Neural cell (in vitro differentiated cells): ENCODE data around the gene SRP14. TPM values are rescaled to one million over a fixed set of nuclear protein-coding genes. Genes with fewer than 3 reads are reported as not detected.

Experiments used
- H2AFZ ChIP-seq: fragments of 200-600, 300-800 bp; sonication (generic), shearing (Covaris generic); 2 replicates; pipeline ENCODE4 v1.6.0; 2014; ENCODE audit warnings: low read depth, mild to moderate bottlenecking, antibody characterized with exemption, low read length, moderate library complexity
- H3F3A ChIP-seq: fragments of 200-600 bp; shearing (Covaris generic); 2 replicates; pipeline ENCODE4 v1.6.1; 2016; ENCODE audit warnings: mild to moderate bottlenecking, moderate library complexity, mixed read lengths, antibody characterized with exemption, low read length; ENCODE audit not compliant: insufficient read depth, poor library complexity, severe bottlenecking
- H3K27ac ChIP-seq: fragments of 200-600, 300-800 bp; sonication (generic), shearing (Covaris generic); 2 replicates; pipeline ENCODE4 v1.5.1; 2014; ENCODE audit warnings: mild to moderate bottlenecking, low read length, moderate library complexity
- H3K27me3 ChIP-seq: fragments of 300-800, 200-600 bp; sonication (generic), shearing (Covaris generic); 2 replicates; pipeline ENCODE4 v1.6.0; 2014; ENCODE audit warnings: mild to moderate bottlenecking, low read depth, low read length, moderate library complexity; ENCODE audit not compliant: insufficient read depth
- H3K36me3 ChIP-seq: fragments of 300-800, 200-600 bp; sonication (generic), shearing (Covaris generic); 2 replicates; pipeline ENCODE4 v1.5.1; 2014; ENCODE audit warnings: mild to moderate bottlenecking, antibody characterized with exemption, low read length, moderate library complexity; ENCODE audit not compliant: insufficient read depth
- H3K4me2 ChIP-seq: fragments of 300-800, 200-600 bp; sonication (generic), shearing (Covaris generic); 2 replicates; pipeline ENCODE4 v1.6.0; 2014; ENCODE audit warnings: mild to moderate bottlenecking, low read length
- H3K4me3 ChIP-seq: fragments of 300-800, 200-600 bp; sonication (generic), shearing (Covaris generic); 2 replicates; pipeline ENCODE4 v1.5.1; 2014; ENCODE audit warnings: mild to moderate bottlenecking, low read length, moderate library complexity
- H3K79me2 ChIP-seq: fragments of 200-600 bp; shearing (Covaris generic); replicated peaks from 2 replicates; pipeline ENCODE4 v1.6.0; 2014; ENCODE audit warnings: mild to moderate bottlenecking, low read length, moderate library complexity; ENCODE audit not compliant: insufficient read depth
- H3K9ac ChIP-seq: fragments of 300-800, 200-600 bp; sonication (generic), shearing (Covaris generic); 2 replicates; pipeline ENCODE4 v1.6.1; 2016; ENCODE audit warnings: mild to moderate bottlenecking, low read length, mixed read lengths
- H3K9me2 ChIP-seq: fragments of 200-600 bp; shearing (Covaris generic); 2 replicates; pipeline ENCODE4 v1.6.1; 2016; ENCODE audit warnings: mild to moderate bottlenecking, low read length, mixed read lengths; ENCODE audit not compliant: insufficient read depth
- H3K9me3 ChIP-seq: fragments of 200-600, 300-800 bp; sonication (generic), shearing (Covaris generic); 2 replicates; pipeline ENCODE4 v1.6.1; 2016; ENCODE audit warnings: mild to moderate bottlenecking, mixed run types, low read length, moderate library complexity, mixed read lengths
- H4K20me1 ChIP-seq: fragments of 200-600 bp; shearing (Covaris generic); 2 replicates; pipeline ENCODE4 v1.6.1; 2016; ENCODE audit warnings: mild to moderate bottlenecking, mixed run types; ENCODE audit not compliant: insufficient read depth
- CTCF ChIP-seq: fragments of 450-650 bp; IDR thresholded peaks from 2 replicates; pipeline ENCODE4 v1.5.1; 2014; ENCODE audit warnings: antibody characterized with exemption, mild to moderate bottlenecking, moderate library complexity; ENCODE audit not compliant: poor library complexity, severe bottlenecking
- EP300 ChIP-seq: fragments of 450-650 bp; conservative IDR thresholded peaks from 2 replicates; pipeline ENCODE4 v1.6.1; 2014; ENCODE audit warnings: antibody characterized with exemption, mild to moderate bottlenecking, moderate library complexity; ENCODE audit not compliant: poor library complexity, severe bottlenecking
- EZH2 ChIP-seq: fragments of 200-600, 300-800 bp; shearing (Covaris generic), sonication (generic); IDR thresholded peaks from 2 replicates; pipeline ENCODE4 v1.6.1; 2014; ENCODE audit warnings: antibody characterized with exemption, low read length, borderline replicate concordance, mild to moderate bottlenecking; ENCODE audit not compliant: insufficient read depth, poor library complexity, severe bottlenecking
- MXI1 ChIP-seq: fragments of 450-650 bp; conservative IDR thresholded peaks from 2 replicates; pipeline ENCODE4 v1.6.1; 2014; ENCODE audit warnings: antibody characterized with exemption, mild to moderate bottlenecking; ENCODE audit not compliant: poor library complexity, severe bottlenecking
- POLR2AphosphoS5 ChIP-seq: IDR thresholded peaks from 2 replicates; pipeline ENCODE4 v1.6.1; 2012
- RAD21 ChIP-seq: fragments of 450-650 bp; conservative IDR thresholded peaks from 2 replicates; pipeline ENCODE4 v1.6.1; 2014; ENCODE audit warnings: antibody characterized with exemption, mild to moderate bottlenecking, moderate library complexity
- REST ChIP-seq: IDR thresholded peaks from 2 replicates; pipeline ENCODE4 v1.6.1; 2012; ENCODE audit warnings: borderline replicate concordance
- SMC3 ChIP-seq: fragments of 450-650 bp; conservative IDR thresholded peaks from 2 replicates; pipeline ENCODE4 v1.6.1; 2014; ENCODE audit warnings: antibody characterized with exemption, mild to moderate bottlenecking, moderate library complexity; ENCODE audit not compliant: poor library complexity
- TAF1 ChIP-seq: IDR thresholded peaks from 2 replicates; pipeline ENCODE4 v1.6.1; 2012; ENCODE audit warnings: low read depth
- polyA plus RNA-seq: library from polyadenylated mRNA; depleted of rRNA; stranded (reverse); fragments of >200 nt; gene quantifications from 2 replicates; pipeline ENCODE4 v1.2.3, GENCODE V29; 2014

Gene SRP14
- polyA plus RNA-seq, 1 donor from 2014 or later, result 490 TPM

GRCh38 chr15:40060236-40060961 lies 21.4 kb upstream of the SRP14 start:
- no peaks in the 10 kb centered on the region for H3K9me3 ChIP-seq
- no peaks in the 10 kb centered on the region for H4K20me1 ChIP-seq
- no peaks in the 10 kb centered on the region for H3K27me3 ChIP-seq
- no peak overlapping the region for H3K9ac ChIP-seq
- H2AFZ ChIP-seq, result no peak overlapping the region
- H3K79me2 ChIP-seq, result no peaks in the 10 kb centered on the region
- no peak overlapping the region for H3K27ac ChIP-seq
- no peaks in the 10 kb centered on the region for H3K9me2 ChIP-seq
- H3F3A ChIP-seq, result no peaks in the 10 kb centered on the region
- H3K36me3 ChIP-seq, result no peaks in the 10 kb centered on the region
- H3K4me3 ChIP-seq, result no peak overlapping the region
- H3K4me2 ChIP-seq, result no peak overlapping the region
- no peak for TF ChIP-seq POLR2AphosphoS5
- TF ChIP-seq REST, result no peak
- no peak for TF ChIP-seq EZH2
- TF ChIP-seq MXI1, result no peak
- TF ChIP-seq SMC3, result no peak
- TF ChIP-seq TAF1, result no peak
- TF ChIP-seq EP300, result no peak
- TF ChIP-seq CTCF, result no peak
- TF ChIP-seq RAD21, result no peak

DNA sequence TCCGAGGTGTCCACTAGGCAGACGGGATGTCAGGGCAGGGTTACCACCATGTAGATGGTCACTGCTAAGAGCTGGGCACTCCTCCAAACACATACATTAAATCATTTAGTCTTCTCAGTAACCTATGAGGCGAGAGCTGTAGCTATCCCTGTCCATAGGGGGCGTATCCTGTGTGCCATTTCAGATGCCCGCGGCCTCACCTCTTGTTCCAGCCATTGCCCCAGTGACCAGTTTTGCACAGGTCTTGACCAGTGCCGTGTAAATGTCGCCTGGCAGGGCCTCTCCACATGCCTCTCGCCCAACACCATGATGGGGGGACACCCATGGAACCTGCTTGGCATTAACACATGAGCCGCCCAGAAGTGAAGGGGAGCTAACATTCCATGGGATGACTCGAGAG lies 20.8 kb upstream of the SRP14 start:
- H3K27me3 ChIP-seq, result no peaks in the 10 kb centered on the region
- H3K9ac ChIP-seq, result no peak overlapping the region
- no peaks in the 10 kb centered on the region for H3K79me2 ChIP-seq
- H3K9me2 ChIP-seq, result no peaks in the 10 kb centered on the region
- H3K36me3 ChIP-seq, result no peaks in the 10 kb centered on the region
- no peak overlapping the region for H3K27ac ChIP-seq
- H3K4me2 ChIP-seq, result no peak overlapping the region
- H3K9me3 ChIP-seq, result no peaks in the 10 kb centered on the region
- no peaks in the 10 kb centered on the region for H3F3A ChIP-seq
- H4K20me1 ChIP-seq, result no peaks in the 10 kb centered on the region
- no peak overlapping the region for H2AFZ ChIP-seq
- no peak overlapping the region for H3K4me3 ChIP-seq
- TF ChIP-seq EP300 (no peak), REST (no peak), RAD21 (no peak), CTCF (no peak), POLR2AphosphoS5 (no peak), MXI1 (no peak), SMC3 (no peak)
